Measurements from ENCODE around the gene MNAT1. TPM values are rescaled to one million over a fixed set of nuclear protein-coding genes. Genes with fewer than 3 reads are reported as not detected.

Gene MNAT1
- total and polyA plus RNA-seq, 2 experiments from 2014 or later, result 51.6 to 85.0 TPM

DNA sequence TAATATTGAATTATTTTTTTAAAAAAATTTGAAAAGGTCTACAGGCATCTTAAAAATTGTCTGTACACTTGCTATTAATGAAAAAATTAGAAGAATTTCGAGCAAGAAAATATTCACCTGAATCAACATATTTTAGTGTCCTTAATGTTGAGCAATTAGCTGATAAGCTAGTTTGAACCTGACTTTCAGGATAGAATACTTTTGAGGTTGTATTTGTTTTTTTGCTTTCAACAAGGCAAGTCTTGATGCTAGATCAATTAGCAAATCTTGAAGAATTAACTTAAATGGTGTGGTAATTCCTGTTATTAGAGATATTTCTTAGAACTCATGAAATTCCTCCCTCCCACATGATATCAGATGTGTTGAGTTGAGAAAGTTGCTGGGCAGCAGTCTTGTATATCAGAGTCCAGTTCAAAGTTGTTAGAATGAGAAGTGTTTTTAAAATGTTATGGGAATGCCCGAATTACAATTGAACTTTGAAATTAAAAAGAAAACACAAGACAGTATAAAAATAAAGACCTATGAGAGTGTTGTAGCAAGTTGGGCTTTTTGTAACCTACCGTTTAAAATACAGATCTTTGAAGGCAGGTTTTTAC lies 127.1 kb downstream of the MNAT1 start (continued):
- TF ChIP-seq, protein P1, sequence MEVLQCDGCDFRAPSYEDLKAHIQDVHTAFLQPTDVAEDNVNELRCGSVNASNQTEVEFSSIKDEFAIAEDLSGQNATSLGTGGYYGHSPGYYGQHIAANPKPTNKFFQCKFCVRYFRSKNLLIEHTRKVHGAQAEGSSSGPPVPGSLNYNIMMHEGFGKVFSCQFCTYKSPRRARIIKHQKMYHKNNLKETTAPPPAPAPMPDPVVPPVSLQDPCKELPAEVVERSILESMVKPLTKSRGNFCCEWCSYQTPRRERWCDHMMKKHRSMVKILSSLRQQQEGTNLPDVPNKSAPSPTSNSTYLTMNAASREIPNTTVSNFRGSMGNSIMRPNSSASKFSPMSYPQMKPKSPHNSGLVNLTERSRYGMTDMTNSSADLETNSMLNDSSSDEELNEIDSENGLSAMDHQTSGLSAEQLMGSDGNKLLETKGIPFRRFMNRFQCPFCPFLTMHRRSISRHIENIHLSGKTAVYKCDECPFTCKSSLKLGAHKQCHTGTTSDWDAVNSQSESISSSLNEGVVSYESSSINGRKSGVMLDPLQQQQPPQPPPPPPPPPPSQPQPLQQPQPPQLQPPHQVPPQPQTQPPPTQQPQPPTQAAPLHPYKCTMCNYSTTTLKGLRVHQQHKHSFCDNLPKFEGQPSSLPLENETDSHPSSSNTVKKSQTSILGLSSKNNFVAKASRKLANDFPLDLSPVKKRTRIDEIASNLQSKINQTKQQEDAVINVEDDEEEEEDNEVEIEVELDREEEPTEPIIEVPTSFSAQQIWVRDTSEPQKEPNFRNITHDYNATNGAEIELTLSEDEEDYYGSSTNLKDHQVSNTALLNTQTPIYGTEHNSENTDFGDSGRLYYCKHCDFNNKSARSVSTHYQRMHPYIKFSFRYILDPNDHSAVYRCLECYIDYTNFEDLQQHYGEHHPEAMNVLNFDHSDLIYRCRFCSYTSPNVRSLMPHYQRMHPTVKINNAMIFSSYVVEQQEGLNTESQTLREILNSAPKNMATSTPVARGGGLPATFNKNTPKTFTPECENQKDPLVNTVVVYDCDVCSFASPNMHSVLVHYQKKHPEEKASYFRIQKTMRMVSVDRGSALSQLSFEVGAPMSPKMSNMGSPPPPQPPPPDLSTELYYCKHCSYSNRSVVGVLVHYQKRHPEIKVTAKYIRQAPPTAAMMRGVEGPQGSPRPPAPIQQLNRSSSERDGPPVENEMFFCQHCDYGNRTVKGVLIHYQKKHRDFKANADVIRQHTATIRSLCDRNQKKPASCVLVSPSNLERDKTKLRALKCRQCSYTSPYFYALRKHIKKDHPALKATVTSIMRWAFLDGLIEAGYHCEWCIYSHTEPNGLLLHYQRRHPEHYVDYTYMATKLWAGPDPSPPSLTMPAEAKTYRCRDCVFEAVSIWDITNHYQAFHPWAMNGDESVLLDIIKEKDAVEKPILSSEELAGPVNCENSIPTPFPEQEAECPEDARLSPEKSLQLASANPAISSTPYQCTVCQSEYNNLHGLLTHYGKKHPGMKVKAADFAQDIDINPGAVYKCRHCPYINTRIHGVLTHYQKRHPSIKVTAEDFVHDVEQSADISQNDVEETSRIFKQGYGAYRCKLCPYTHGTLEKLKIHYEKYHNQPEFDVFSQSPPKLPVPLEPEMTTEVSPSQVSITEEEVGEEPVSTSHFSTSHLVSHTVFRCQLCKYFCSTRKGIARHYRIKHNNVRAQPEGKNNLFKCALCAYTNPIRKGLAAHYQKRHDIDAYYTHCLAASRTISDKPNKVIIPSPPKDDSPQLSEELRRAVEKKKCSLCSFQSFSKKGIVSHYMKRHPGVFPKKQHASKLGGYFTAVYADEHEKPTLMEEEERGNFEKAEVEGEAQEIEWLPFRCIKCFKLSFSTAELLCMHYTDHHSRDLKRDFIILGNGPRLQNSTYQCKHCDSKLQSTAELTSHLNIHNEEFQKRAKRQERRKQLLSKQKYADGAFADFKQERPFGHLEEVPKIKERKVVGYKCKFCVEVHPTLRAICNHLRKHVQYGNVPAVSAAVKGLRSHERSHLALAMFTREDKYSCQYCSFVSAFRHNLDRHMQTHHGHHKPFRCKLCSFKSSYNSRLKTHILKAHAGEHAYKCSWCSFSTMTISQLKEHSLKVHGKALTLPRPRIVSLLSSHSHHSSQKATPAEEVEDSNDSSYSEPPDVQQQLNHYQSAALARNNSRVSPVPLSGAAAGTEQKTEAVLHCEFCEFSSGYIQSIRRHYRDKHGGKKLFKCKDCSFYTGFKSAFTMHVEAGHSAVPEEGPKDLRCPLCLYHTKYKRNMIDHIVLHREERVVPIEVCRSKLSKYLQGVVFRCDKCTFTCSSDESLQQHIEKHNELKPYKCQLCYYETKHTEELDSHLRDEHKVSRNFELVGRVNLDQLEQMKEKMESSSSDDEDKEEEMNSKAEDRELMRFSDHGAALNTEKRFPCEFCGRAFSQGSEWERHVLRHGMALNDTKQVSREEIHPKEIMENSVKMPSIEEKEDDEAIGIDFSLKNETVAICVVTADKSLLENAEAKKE (CRISPR knock-in tag; IDR thresholded peaks at IDR 0.05), result no peak
- no peak for TF ChIP-seq EZH2phosphoT487 (IDR thresholded peaks at IDR 0.05; ENCODE audit: unreplicated experiment)
- TF ChIP-seq, protein P2, sequence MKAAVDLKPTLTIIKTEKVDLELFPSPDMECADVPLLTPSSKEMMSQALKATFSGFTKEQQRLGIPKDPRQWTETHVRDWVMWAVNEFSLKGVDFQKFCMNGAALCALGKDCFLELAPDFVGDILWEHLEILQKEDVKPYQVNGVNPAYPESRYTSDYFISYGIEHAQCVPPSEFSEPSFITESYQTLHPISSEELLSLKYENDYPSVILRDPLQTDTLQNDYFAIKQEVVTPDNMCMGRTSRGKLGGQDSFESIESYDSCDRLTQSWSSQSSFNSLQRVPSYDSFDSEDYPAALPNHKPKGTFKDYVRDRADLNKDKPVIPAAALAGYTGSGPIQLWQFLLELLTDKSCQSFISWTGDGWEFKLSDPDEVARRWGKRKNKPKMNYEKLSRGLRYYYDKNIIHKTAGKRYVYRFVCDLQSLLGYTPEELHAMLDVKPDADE (IDR thresholded peaks at IDR 0.05), result no peak
- TF ChIP-seq, protein P3, sequence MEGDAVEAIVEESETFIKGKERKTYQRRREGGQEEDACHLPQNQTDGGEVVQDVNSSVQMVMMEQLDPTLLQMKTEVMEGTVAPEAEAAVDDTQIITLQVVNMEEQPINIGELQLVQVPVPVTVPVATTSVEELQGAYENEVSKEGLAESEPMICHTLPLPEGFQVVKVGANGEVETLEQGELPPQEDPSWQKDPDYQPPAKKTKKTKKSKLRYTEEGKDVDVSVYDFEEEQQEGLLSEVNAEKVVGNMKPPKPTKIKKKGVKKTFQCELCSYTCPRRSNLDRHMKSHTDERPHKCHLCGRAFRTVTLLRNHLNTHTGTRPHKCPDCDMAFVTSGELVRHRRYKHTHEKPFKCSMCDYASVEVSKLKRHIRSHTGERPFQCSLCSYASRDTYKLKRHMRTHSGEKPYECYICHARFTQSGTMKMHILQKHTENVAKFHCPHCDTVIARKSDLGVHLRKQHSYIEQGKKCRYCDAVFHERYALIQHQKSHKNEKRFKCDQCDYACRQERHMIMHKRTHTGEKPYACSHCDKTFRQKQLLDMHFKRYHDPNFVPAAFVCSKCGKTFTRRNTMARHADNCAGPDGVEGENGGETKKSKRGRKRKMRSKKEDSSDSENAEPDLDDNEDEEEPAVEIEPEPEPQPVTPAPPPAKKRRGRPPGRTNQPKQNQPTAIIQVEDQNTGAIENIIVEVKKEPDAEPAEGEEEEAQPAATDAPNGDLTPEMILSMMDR (conservative IDR thresholded peaks at IDR 0.05; ENCODE audit: low read depth in 2 of 2), result no peak
- no peak for TF ChIP-seq ZNF331 (CRISPR knock-in tag; IDR thresholded peaks at IDR 0.05; ENCODE audit: low read depth)
- TF ChIP-seq CREB1 (CRISPR knock-in tag; IDR thresholded peaks at IDR 0.05; ENCODE audit: low read depth), result no peak
- no peak for TF ChIP-seq POLR2AphosphoS5 (IDR thresholded peaks at IDR 0.05; ENCODE audit: low read depth)
- TF ChIP-seq EZH2 (IDR thresholded peaks at IDR 0.05; ENCODE audit: low read depth, unreplicated experiment), result no peak
- TF ChIP-seq STAT1 (IDR thresholded peaks at IDR 0.05; ENCODE audit: unreplicated experiment), result no peak
